ENCODE data around the gene PRDX2.
"Not testable (repeated sequence)": the region's sequence is repeated elsewhere in the genome, so short reads cannot be mapped to it uniquely, and the experiment has no call there.

Gene PRDX2

DNA sequence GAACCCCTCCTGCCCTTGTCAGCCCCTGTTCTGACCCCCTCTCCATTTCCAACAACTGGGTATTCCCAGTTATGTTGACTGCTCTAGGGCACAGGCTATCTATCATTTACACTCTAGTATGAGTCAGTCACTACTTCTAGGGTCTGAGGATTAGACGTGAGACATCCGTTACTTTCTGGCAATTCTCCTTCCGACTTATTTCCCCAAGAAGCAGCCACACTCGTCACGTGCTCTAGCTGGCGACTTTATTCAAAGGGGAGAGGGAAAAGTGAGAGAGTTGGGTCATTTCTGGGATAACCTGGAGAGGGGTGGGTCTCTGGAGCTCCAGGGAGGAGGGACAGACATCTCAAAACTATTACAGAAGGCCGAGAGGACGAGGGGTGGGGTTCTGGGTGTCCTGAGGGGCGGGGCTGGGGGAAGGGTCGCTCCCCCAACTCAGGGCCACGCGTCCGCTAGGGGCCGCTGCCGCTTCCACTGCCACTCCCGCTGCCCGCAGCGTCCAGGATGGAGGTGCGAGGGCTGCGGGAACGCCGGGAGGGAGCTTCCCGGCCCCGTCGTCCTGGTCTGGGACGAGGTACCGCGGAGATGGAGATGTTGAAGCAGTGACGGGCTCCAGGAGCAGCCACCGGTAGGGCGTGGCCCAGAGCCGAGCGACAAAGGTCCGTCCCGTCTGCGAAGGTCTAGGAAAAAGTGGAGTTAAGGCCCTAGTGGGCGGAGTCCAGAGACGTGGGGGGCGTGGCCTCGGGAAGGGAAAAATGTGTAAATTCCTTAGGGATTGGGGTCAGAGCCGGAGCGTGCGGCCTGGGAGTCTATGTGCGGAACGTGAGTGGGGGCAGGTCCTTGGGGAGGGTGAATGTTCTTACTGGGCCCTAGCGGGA is 23.9 kb upstream of the PRDX2 start:
- DNase-seq: peak; percentile 52

DNA sequence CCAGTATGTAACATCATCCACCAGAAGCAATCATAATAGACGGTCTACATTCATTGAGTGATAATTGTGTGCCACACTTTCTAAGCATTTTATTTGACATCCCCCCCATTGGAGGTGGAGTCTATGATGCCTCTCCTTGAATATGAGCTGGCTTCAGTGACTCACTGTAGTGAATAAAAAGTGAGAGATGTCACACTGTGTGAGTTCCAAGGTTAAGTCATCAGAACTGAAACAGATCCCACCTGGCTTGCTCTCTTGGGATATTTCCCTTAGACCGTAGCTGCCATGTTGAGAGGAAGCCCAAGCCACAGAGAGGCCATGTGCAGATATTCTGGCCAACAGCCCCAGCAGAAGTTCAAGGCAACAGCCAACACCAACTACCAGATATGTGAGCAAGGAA is 20.2 kb upstream of the PRDX2 start:
- peak; percentile 60 for DNase-seq

DNA sequence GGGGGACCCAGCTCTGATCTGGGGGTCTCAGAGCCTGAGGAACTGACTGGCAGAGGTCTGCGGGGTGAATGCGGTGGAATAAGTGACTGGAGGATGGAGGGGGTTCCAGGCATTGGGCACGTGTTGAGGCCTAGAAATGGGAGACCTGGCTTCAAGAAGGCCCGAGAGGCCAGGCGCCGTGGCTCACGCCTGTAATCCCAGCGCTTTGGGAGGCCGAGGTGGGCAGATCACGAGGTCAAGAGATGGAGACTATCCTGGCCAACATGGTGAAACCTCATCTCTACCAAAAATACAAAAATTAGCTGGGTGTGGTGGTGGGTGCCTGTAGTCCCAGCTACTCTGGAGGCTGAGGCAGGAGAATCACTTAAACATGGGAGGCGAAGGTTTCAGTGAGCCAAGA is 16.2 kb upstream of the PRDX2 start:
- DNase-seq: not testable (repeated sequence)

DNA sequence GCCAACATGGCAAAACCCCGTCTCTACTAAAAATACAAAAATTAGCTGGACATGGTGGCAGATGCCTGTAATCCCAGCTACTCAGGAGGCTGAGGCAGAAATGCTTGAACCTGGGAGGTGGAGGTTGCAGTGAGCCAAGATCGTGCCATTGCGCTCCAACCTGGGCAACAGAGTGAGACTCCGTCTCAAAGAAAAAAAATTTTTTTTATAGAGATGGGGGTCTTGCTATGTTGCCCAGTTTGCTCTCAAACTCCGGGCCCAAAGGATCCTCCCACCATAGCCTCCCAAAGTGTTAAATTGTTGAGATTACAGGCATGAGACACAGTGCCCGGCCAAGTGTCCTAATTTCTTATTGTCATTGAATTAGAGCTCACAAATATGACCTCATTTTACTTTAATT is 15.6 kb upstream of the PRDX2 start:
- not testable (repeated sequence) for DNase-seq

DNA sequence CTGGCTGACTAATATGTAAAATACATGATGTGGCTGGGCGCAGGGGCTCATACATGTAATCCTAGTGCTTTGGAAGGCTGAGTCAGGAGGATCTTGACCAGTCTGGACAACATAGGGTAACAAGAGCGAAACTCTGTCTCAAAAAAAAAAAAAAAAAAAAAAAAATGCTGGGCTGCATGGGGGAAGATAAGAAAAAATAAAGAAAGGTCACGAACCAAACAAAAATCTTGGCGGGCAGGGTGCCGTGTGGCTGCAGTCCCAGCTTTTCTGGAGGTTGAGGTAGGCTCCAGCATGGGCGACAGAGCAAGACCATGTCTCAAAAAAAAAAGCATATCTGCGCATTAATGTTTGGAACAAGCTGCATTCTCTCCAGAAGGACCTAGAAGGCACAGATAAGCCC is 13.5 kb upstream of the PRDX2 start:
- DNase-seq: no peak

DNA sequence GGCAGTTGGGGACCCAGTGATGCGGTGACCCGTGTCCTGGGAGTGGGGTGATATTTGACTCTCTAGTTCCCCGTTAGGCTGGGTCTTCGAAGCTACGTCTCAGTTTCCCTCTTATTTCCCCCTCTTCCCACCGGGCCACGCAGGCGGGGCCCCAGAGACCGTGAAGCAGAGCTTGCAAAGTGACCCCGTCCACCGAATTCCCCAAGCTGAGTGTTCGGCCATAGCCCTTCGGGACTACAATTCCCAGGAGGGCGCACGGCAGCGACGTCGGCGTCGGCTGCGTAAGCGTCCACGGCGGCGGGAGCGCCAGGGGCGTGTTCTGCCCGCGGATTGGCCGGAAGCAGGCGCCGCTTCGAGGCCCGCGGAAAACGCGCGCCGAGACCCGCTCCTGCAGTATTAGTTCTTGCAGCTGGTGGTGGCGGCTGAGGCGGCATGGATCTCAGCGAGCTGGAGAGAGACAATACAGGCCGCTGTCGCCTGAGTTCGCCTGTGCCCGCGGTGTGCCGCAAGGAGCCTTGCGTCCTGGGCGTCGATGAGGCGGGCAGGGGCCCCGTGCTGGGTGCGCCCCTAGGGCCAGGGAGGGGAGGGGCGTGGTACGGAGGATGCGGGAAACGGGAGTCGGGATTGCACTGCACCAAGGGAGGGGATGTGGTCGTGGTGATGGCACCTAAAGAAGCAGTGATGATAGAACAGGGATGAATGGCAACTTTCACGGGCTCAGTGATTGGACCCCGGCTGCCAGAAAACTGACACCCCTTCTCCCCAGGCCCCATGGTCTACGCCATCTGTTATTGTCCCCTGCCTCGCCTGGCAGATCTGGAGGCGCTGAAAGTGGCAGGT is 4.9 kb upstream of the PRDX2 start, which contains the start of gene RNASEH2A:
TSS of gene RNASEH2A (plus strand) at position 343 of the 840 bp plus-strand sequence. CDS start at position 433, 90 bp downstream.
- DNase-seq: peak; percentile 98

DNA sequence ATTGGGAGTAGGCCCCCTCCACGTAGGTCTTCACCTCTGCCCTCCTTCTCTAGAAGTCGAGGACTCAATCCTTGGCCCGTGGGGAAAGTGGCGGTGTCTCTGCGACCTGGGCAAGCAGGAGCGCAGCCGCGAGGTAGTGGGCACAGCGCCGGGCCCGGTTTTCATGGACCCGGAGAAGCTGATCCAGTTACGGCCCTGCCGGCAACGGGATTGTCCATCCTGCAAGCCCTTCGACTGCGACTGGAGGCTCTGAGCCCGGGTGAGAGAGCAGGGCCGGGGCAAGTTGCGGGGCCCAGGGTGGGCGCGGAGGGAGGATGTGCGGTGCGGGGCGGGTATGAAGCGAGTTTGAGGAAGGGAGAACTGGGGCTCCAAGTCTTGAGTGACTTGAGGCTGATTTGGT is 2.5 kb upstream of the PRDX2 start:
- DNase-seq: no peak

DNA sequence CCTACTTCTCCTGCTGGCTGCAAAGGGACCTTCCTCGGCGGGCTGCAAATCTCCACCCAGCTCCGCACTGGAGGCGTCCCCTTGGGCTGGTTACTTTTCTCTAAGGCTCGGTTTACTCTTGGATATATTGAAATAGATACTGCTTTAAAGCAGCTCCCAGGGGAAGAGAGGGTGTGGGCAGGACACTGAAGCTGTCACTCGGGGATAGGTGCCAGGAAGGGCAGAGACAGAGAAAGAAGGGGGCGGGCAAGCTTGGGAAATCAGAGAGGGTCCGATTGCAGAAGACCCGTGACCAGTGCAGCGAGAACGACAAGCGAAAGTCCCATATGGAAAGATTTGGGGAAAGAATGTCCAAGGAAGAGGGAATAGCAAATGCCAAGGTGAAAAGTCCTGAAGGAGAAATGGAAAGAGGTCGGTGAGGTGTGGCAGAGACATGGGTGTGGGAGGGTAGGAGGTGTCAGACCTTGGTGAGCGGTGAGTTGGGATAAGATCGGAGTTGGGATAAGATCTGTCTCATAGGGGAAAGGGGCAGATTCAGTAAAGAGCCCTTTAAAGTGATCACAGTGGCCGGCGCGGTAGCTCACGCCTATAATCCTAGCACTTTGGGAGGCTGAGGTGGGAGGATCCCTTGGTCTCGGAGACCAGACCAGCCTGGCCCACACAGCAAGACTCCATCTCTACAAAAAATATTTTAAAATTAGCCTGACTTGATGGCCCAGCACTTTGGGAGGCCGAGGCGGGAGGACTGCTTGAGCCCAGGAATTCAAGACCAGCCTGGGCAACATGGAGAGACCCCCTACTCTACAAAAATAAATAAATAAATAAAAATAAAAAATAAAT is 887 bp upstream of the PRDX2 start:
- DNase-seq: no peak

DNA sequence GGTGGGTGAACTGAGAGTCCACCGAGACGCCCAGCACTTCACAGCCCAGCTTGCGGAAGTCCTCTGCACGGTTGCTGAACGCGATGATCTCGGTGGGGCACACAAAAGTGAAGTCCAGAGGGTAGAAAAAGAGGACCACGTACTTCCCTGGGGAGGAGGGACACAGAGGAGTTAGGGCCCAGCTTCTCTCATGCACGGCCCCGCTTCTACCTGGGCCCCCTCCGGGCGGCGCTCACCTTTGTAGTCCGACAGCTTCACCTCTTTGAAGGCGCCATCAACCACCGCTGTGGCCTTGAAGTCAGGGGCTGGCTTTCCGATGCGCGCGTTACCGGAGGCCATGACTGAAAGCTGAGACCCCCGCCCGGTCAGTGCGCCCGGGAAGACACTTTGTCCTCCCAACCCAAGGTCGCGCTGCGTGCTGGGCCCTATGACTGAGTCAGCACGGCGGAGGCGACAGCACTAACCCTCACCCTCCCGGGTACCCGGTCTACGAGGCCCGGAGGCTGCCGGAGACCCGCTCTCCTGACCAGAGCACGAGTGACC is 606 bp downstream of the PRDX2 start:
- peak; percentile 60 for DNase-seq

DNA sequence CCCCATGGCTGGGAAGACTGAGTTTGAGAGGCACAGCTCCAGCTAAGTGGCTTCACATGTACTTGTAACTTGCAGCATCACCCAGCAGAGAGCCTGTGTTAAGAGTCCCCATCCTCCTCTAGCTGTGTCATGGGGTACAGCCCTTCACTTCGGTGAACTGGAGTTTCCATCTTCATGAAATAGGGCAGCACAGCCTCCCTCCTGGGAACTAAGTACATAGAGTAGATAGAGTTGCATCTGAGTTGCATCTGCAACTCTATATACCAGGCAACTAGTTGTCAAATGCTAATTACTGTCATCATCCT is 1.2 kb downstream of the PRDX2 start:
- no peak for DNase-seq

DNA sequence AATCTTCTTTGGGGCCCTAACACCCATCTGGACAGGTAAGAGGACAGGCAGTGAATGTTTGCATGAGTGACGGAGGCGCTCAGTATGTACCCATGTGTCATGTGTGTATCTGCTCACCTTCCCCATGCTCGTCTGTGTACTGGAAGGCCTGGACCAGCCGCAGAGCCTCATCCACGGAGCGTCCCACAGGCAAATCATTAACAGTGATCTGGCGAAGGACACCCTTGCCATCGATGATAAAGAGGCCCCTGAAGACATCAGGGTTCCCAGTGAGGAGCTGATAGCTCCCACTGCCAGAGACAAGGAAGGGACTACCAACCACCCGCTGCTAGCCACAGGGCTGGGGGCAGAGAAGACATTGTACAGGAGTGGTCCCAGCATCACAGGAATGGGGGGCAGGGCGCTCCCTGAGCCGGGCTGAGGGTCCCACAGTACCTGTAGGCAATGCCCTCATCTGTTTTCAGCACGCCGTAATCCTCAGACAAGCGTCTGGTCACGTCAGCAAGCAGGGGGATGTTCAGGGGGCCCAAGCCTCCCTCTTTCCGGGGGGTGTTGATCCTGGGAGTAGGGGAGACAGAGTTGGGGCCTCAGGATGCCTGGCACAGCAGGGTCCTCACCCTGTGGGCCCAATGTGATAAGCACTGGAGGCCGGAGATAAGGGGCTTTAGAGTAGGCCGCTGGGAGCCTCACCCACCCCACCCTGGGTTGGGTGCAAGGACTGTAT is 1.7 kb downstream of the PRDX2 start:
- DNase-seq: no peak

DNA sequence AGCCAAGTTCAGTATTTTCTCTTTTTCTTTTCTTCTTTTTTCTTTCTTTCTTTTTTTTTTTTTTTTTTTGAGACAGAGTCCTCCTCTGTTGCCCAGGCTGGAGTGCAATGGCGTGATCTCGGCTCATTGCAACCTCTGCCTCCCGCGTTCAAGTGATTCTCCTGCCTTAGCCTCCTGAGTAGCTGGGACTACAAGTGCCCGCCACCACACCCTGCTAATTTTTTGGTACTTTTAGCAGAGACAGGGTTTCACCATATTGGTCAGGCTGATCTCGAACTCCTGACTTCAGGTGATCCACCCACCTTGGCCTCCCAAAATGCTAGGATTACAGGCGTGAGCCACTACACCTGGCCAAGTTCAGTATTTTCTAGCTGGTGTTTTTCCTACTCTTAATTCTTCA is 4.0 kb downstream of the PRDX2 start:
- not testable (repeated sequence) for DNase-seq

DNA sequence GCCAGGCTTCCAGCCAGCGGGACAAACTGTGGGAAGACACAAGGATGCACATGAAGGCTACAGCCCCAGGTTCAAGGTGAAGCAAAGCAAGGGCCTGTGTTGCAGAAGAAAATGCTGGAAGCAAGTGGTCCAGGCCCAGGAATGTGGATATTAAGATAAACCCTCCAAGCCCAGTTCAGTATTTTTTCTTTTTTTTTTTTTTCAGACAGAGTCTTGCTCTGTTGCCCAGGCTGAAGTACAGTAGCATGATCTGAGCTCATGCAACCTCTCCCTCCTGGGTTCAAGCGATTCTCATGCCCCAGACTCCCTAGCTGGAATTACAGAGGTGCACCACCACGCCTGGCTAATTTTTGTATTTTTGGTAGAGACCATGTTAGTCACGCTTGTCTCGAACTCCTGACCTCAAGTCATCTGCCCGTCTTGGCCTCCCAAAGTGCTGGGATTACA is 4.4 kb downstream of the PRDX2 start:
- peak; percentile 29 for DNase-seq

DNA sequence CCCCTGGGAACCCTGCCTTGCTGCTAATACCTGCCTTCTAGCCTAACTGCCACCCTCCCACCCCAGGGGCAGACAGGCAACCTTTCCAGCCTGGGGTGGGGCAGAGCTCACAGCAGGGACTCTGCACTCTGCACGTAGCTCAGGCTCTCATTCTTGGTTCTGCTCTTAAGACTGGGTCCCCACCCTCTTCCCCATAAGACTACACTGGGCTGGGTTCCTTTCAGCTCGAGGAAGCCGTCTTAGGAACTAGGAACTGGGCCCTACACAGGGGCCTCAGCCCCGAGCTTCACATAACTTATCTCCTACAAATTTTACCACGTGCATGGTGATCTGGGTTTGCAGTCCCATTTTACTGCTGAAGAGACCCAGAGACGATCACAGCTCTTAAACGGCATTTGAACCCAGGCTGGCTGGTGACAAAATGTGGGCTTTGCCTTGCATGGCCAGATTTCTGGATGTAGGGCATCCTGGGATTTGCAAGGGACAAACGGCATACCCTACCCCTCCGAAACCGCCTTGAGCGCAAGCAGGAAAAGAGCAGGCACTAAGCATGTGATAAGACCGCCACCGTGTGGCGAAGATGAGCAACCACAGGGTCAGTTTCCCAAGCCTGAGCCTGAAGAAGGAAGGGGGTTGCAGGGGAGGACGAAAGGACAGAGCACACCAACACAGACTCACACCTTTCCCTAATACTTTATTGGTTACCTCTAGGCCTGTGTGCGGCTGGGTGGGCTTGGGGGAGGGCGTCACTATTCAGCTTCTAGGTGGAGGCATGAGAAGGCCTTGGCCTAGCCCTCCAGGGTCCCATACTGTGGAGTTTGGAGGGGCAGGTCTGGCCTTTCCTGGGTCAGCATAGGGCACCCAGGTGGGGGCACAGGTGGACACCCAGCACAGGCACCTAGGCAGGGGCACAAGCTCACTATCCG is 5.2 kb downstream of the PRDX2 start:
- peak; percentile 93 for DNase-seq

DNA sequence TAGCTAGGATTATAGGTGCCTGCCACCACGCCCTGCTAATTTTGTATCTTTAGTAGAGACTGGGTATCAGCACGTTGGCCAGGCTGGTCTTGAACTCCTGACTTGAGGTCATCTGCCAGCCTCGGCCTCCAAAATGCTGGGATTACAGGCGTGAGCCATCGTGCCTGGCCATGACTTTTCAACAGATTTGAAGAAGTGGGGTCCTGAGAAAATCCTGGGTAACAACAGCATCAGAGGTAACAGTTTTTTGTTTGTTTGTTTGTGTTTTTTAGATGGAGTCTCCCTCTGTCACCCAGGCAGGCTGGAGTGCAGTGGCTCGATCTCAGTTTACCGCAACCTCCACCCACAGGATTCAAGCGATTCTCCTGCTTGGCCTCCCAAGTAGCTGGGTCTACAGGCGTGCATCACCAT is 6.6 kb downstream of the PRDX2 start:
- no peak for DNase-seq

DNA sequence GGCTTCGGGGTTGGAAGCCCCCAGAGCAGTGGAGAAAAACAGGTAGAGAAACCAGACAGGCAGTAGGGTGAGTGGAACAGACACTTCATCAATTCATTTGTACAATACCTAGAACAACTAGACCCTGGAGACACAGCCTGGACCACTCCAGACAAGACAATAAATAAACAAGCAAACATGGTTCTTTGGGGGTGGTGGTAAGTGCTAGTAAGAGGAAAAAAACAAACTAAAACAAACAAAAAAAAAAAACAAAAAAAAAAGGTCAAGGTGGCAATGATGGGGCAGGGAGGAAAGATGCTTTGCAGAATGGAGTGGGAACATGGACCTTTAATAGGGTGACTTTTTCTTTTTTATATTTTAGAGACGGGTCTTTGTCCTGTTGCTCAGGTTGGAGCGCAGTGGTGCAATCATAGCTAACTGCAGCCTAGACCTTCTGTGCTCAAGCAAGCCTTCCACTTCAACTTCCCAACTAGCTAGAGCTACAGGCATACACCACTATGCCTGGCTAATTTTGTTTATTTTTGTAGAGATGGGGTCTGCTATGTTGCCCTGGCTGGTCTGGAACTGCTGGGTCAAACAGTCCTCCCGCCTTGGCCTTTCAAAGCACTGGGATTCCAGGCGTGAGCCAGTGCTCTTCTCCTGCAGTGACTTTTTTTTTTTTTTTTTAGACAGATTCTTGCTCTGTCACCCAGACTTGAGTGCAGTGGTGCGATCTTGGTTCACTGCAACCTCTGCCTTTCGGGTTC is 7.2 kb downstream of the PRDX2 start:
- peak; percentile 33 for DNase-seq

DNA sequence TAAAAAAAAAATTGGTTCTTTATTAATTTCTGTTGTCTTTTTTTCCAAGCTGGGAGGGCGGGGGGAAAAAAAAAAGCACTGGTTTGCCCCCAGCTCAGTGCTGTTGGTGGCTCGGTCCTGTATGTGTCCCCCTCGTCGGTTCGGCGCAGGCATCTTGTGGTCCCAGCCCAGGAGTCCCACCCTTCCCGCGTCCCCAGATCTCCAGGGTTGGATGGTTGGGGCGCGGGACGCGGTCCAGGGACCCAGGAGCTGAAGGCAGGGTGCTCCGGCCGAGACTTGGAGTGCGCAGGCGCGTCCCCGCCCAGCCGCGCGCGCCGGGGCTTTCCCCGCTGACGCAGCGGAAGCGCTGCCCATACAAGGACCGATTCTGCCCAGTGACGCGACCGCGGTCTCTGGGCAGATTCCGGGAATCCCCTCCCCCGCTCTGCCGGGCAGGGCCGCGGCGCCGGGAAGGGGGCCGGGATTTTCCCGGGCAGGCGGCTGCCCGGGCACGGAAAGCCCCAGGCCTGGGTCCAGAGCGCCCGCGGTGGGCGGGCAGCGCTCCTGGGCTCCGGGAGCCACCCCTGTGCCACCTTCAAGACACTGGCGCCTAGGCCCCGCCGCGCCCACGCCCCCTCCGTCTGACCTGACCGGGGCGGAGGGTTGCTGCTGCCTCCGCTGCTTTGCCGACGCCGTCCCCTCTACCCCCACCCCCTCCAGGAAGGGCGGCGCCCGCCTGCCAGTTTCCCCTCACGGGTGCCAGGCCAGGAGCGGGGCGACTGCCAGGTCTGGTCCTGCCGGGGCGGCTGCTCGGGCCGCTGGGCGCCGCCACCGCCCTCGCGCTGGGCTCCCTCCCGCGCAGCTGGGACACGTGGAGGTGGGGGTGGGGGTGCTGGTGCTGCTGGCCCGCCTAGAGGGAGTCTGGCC is 8.1 kb downstream of the PRDX2 start:
- peak; percentile 96 for DNase-seq

DNA sequence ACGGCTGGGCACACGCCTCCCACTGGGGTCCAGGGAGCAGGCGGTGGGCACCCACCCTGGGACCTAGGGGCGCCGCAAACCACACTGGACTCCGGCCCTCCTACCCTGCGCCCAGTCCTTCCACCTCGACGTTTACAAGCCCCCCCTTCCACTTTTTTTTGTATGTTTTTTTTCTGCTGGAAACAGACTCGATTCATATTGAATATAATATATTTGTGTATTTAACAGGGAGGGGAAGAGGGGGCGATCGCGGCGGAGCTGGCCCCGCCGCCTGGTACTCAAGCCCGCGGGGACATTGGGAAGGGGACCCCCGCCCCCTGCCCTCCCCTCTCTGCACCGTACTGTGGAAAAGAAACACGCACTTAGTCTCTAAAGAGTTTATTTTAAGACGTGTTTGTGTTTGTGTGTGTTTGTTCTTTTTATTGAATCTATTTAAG is 8.7 kb downstream of the PRDX2 start:
- DNase-seq: peak; percentile 66

All from NCI-H69 (cell line).